ENCODE data around the gene FBLN1.
"Not testable (repeated sequence)": the region's sequence is repeated elsewhere in the genome, so short reads cannot be mapped to it uniquely, and the experiment has no call there.

The FBLN1 gene

GRCh38 chr22:45529105-45529504, 26.4 kb downstream of the FBLN1 start:
- no peak for DNase-seq

- no peak for DNase-seq
These were observed 27.4 kb downstream of the FBLN1 start for GRCh38 chr22:45529971-45530575.

GRCh38 chr22:45531441-45532234, 29.0 kb downstream of the FBLN1 start:
- DNase-seq: no peak

- DNase-seq: no peak
These were observed 29.6 kb downstream of the FBLN1 start for GRCh38 chr22:45532235-45532631.

- no peak for DNase-seq
These were observed 31.0 kb downstream of the FBLN1 start for GRCh38 chr22:45533703-45534102.

GRCh38 chr22:45534339-45535192, 31.9 kb downstream of the FBLN1 start:
- no peak for DNase-seq

GRCh38 chr22:45535290-45535689, 32.6 kb downstream of the FBLN1 start:
- DNase-seq: no peak

GRCh38 chr22:45535835-45536234, 33.2 kb downstream of the FBLN1 start:
- not testable (repeated sequence) for DNase-seq

- no peak for DNase-seq
These were observed 35.1 kb downstream of the FBLN1 start for GRCh38 chr22:45537734-45538181.

- DNase-seq: no peak
These were observed 35.6 kb downstream of the FBLN1 start for GRCh38 chr22:45538281-45538680.

GRCh38 chr22:45540122-45540521, 37.4 kb downstream of the FBLN1 start:
- DNase-seq: no peak

GRCh38 chr22:45541382-45541979, 38.8 kb downstream of the FBLN1 start:
- no peak for DNase-seq

GRCh38 chr22:45542001-45542520, 39.4 kb downstream of the FBLN1 start:
- no peak for DNase-seq

- DNase-seq: not testable (repeated sequence)
These were observed 40.1 kb downstream of the FBLN1 start for GRCh38 chr22:45542736-45543135.

- no peak for DNase-seq
These were observed 40.6 kb downstream of the FBLN1 start for GRCh38 chr22:45543243-45543642.

- DNase-seq: no peak
These were observed 42.0 kb downstream of the FBLN1 start for GRCh38 chr22:45544588-45545170.

- no peak for DNase-seq
These were observed 43.8 kb downstream of the FBLN1 start for GRCh38 chr22:45546333-45547015.

GRCh38 chr22:45547016-45547345, 44.3 kb downstream of the FBLN1 start:
- DNase-seq: no peak

GRCh38 chr22:45547731-45548130, 45.0 kb downstream of the FBLN1 start:
- no peak for DNase-seq

GRCh38 chr22:45548247-45548840, 45.7 kb downstream of the FBLN1 start:
- DNase-seq: no peak

GRCh38 chr22:45548991-45549761, 46.5 kb downstream of the FBLN1 start:
- DNase-seq: no peak

Measured in NCI-H510A (cell line).